HTR-8/SVneo (cell line): ENCODE data around the gene MAGI2.
"Not testable (repeated sequence)": the region's sequence is repeated elsewhere in the genome, so short reads cannot be mapped to it uniquely, and the experiment has no call there.

Source experiments
- DNase-seq: peaks from one replicate; pipeline ENCODE4 v3.0.0; 2011; ENCODE audit warnings: low spot score, mixed read lengths; ENCODE audit not compliant: insufficient read length
- FAIRE-seq: peaks from 2 replicates; lab custom pipeline; 2011; peaks lifted over from hg19 to GRCh38; lab: Jason Lieb, UNC

The MAGI2 gene

DNA sequence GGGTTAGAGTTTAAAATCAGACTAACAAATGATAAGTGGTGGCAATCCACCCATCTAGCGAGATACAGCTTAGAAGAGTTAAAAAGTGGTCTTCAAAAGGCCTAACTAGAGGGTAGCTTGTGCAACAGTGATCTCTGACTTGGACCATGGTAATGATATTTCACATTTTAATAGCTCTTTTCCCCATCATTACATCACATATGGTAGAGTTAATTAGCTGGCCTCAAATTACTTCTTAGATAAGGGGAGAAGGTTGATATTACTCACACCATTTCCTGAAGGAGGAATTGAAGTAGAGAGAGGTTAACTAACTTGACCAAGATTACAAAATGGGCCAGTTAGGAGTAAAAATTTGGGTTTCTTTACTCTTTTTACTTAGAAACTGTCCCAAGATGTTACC, 1431.3 kb downstream of the MAGI2 start:
- FAIRE-seq (no peak), DNase-seq (no peak)

DNA sequence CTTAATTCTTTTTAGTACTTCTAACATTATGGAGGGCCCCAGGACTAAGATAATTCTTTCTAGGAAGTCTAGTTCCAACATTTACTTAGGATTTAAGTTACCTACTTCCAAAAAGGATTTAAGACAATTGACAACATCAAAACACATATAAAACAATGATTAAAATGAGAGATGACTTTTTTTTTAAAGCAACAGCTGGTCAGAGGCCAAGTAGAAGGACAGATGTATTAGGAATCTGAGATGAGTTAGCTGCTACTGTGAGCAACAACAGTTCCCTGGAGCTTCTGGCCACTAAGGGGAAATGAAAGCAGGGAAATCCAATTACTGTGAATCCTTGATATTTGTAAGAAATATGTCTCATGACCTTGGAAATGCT, 1432.6 kb downstream of the MAGI2 start:
- FAIRE-seq (no peak), DNase-seq (no peak)

DNA sequence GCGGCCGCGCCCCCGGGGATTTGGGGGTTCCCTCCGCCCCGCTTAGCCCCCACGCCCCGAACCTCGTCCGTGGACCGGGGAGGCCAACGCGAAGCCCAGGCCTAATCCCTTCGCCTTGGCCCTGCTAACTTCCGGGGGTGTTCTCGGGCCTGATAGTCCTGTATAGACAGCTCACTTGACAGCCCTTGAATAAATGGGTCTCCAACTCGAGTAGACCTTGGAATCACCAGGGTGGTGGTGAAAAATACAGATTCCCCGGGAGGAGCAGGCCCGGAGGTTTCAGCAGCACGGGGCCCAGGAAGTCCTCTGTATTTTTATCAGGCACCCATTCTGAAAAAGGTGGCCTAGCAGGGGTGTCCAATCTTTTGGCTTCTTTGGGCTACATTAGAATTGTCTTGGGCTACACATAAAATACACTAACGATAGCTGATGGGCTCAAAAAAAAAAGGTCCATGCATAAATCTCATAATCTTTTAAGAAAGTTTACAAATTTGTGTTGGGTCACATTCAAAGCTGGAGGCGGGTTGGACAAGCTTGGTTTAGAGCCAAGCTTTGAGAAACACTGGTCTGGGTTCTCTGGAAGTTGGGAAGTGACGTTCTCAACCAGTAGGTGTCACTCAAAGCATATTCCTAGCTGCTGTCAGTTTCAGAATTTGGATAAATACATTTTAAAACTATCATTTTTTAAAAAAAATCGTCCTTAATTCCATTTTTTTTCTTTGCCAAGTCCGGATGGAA, 1433.2 kb downstream of the MAGI2 start:
- DNase-seq, result peak; percentile 62
- no peak for FAIRE-seq

DNA sequence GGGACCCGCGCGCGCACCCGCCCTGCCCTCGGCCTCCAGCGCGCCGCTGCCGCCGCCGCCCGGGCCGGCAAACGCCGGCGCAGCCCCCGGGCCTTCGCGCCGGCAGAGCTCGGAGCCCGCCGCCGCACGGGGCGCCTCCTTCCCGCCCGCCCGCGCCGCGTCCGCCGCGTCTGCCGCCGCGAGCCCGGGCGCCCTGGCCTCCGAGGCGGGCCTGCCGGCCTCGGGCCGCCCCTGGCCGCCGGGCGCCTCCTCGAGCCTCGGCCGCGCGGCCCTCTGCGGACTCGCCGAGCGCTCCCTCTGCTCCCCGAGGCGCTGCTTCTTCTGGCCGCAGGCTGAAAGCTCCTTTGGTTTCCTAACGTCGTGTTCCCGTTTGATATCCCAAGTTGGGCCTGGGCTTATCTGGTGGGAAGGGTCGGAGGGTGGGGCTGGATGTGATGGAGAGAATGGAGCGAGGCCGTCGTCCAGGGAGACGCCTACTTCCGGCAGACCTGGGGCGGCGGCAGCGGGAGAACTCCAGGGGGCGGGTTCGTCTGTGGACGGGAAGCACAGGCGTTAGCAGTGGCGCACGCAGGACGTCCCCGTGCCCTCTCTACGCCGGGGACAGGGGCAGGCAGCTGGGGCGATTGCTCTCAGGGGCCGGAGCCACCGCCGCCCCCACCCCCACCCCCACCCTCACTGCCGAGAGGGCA, 1433.9 kb downstream of the MAGI2 start:
- peak; percentile 48 for FAIRE-seq
- DNase-seq, result peak; percentile 84

DNA sequence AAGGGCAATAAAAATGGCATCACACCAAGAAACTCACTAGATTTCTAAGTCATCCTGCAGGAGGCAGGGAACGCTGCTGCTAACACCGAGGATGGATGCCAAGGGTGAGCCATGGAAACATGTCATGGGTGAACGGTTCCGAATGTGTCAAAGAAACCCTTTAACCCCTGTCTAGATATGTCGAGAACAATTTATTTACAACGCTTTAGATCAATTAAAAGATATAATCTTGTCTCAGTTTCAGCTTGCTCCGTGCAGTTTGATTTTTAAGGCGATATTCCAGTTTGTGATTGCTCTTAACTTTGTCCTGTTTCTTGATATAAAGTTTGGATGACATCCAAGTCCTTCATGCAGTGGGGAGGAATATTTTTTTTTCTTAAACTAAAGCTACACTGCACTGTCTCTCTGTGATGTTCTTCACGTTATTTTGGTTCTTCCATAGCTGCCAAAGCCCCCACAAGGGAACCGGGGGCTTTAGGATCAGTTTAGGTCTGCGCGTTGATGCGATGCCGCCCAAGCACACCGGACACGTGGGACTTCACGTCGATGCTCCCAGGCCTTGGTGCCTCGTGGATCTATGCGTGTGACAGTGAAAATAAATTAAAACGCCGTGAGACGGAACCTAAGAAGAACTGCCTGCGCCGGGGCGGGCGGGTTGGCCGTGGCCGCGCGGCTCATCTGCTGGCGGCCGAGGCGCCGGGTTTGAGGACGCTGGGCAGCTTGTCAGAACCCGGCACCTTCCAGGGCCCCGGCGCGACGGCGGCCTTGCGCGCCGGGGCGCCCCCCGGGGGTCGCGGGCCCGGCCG, 1434.6 kb downstream of the MAGI2 start:
- DNase-seq, result no peak
- no peak for FAIRE-seq

DNA sequence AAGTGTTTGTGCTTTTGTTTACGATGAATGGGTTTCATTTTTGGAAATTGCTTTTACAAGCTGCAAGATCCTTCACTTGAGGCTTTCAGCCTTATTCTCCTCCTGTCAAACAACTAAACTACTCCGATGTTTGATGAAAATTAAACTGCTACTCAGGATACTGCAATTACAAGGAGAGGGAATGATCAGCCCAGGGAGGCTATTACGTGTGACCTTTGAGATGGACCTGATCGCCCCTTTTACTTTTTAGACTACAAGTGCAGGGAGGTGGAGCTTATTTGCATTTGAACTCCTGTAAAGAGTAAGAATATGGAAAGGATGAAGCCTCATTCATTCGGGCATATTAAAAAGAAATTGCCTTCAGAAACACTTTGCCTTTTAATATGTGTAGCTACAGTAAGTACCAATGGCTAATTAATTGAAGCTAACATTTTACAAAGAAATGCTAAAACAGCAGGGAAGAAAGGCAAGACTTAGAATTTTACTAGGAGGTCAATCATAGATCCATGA, 1435.8 kb downstream of the MAGI2 start:
- FAIRE-seq, result no peak
- no peak for DNase-seq

DNA sequence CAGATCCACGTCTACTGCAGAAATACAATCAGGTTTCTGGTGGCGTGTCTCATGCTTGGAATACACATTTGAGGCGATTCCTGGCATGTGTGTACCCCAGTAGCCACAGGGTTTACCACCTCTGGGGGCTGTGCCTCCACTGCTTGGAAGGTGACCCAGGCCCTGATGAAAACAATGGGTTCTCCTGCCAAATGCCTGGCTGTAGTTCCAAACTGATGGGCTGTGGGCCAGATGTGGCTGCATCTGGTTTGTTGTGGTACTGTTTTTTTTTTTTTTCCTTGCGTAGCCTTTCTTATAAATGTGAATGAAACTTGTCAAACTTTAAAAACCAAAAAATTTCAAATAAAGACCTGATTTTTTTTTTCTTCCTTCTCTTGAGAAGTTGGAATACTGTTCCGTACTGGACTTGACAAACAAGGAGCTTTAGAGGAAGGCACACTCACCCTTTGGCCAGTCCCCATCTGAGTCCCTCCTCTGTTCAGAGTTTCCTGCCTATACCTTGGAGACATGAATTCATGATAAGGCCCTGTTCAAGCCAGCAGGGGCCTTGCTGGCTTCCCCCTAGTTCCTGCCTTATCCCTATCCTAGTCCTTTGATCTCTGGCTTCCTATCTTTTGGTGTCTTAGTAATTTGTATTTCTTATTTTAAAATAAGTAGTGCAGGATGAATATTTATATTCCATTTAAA, 1437.8 kb downstream of the MAGI2 start:
- DNase-seq (no peak), FAIRE-seq (no peak)

DNA sequence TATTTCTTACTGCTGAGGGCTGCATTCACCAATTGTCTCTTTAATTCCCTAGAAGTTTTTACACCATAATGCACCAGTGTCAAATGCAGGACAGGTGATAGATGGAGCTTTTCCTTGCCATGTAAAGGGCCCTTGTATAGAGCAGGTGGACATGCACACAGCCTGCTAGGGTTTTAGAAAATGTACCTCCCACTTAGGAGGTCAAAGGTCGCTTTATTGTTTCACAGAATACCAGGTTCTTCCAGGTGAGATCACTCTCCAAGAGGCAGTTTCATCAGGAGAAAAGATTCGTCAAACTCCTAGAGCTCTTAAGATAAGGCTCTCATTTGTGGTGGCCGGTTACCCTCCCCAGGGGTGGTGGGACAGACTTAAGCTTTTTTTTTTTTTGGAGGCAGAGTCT, 1439.1 kb downstream of the MAGI2 start:
- no peak for FAIRE-seq
- DNase-seq, result no peak

DNA sequence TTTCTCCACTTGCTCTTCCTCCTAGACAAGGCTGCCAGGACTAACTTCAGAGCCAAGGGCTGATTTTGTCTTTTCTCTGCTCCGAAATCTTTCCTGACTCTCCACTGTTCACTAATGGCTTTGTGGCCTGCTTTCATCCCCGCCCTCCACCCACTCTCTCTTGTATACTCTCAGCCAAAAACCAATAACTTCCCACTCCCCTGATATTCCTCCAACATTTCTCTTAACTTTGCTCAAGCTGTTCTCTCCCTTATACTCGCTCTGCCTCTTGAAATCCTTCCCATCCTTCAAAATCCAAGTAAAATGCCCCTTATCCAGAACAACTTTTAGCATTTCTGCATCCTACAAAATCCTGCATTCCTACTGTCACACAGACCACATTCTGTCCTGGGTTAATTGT, 1440.1 kb downstream of the MAGI2 start:
- no peak for FAIRE-seq
- DNase-seq, result no peak

DNA sequence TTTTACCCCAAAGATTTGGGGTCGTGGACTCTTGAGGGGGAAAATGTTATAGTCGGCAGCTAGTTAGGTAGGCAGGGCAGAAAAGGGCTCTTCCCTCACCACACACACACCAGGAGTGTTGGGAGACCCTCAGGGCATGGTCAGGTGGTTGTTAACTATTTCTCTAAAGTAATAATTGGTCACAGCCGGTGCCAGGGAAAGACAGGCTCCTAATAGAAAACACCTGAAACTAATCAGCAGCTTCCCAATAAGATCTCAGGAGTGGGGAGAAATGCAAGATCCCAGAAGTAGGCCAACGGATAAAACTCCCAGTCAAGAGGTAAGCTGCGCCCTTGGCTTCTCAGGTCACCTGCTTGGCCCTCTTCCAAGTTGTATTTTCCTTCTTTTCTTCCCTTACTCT, 1441.8 kb downstream of the MAGI2 start:
- FAIRE-seq (no peak), DNase-seq (no peak)

DNA sequence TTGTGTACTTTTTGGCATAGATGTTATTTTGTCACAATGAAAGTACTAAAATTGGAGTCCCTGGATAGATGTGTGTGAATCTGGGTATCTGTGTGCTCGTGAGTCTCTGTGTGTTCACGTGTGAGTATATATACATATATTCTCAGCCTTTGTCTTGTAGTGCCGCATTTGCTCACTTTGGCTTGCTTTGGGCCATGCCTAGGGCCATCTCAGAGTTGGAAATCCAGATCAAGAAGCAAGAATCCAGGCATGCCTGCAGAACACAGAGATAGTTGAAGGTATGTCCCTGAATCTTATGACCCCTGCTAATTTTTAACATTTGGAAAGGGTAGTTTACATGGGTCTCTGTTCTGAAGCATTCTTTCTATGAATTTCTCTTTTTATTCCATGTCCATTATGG, 1446.2 kb downstream of the MAGI2 start:
- FAIRE-seq (no peak), DNase-seq (no peak)

DNA sequence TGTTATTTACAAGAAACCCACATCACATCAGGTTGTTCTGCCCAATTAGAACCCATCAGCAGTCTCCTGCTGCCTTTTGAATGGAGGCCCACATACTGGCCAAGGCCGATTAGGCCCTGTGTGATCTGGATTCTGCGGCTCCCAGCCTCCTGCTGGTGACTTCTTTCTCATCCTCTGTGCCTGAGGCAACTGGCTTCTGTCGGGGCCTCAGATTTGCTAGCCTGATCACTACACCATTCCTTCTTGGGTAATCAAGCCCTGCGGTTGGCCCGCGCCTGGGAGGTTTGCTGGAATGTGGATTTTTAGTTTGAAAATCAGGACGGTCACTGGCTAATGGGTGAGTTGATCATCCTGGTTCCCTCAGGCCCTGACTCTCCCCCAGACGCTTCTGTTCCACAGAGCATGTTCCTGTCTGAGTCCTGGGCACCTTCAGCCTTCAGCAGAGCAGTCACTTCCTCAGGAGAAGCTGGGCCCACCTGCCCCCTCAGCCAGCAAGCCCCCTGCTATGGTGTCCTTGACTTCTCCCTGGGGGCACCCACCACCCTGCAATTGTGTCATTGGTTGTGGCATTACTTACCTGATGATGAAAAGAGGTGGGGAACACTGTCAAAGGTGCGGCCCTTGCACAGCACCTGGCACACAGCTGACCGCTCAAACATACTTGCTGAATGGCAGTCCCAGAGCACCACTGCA, 1447.3 kb downstream of the MAGI2 start:
- FAIRE-seq, result no peak

DNA sequence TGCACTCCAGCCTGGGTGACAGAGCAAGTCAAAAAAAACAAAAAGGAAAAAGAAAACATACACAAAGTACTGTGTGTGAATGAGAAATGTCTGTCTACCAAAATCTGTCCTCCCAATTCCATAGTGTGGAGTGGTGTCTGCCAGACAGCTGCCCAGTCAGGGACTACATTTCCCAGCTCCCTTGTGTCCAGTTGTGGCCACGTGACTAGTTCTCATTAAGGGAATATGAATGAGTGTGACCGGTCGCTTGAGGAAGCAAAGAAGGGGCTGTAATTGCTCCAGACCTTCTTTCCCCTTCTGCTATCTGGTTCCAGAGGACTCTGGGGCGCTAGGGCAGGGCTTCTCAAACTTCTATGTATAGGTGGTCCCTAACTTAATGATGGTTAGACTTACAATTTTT, 1450.8 kb downstream of the MAGI2 start:
- FAIRE-seq, result no peak
- no peak for DNase-seq

More for the DNA sequence above, 1447.3 kb downstream of the MAGI2 start:
- no peak for DNase-seq

DNA sequence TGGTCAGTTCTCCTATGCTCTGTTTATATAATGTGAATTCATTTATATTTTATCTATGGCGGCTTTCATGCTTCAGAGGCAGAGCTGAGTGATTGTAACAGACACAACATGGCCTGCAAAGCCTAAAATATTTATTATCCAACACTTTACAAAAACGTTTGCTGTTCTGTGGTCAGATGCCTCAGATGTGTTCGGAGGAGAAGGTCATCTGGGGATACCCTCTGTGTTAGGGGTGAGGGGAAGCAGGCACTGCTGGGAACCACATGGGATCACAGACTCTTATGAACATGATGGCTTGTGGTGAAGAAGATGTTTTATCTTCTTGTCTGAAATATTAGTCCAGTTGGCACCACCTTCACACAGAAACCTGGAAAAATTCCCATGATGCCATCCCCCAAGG, 1451.4 kb downstream of the MAGI2 start:
- FAIRE-seq (no peak), DNase-seq (no peak)

DNA sequence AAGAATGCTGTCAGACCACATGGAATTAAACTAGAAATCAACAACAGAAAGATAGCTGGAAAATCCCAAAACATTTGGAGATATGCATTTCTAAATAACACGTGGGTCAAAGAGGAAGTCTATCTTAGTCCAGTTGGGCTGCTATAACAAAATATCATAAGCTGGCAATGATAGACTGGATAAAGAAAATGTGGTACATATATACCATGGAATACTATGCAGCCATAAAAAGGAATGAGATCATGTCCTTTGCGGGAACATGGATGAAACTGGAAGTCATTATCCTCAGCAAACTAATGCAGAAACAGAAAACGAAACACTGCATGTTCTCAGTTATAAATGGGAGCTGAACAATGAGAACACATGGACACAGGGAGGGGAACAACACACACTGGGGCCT, 1454.3 kb downstream of the MAGI2 start:
- DNase-seq, FAIRE-seq: not testable (repeated sequence)

DNA sequence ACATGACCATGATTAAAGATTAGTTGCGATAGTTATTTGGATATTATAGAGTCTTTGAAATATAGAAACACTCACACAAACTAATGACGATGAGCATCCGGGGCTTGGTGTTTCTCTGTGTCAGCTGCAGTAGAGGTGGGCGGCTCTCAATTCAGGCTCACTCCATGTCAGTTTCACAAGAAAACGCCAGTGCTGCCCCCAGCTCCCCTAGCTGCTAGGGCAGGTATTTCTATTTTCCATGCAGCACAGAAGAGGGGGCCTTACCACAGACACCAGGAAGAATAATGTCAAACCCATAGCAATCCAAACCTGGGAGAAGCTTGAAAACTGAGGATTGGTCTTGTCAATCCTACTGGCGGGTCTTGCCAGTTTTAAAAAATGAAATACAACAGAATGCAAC, 1457.8 kb downstream of the MAGI2 start:
- FAIRE-seq, result no peak
- DNase-seq, result no peak

DNA sequence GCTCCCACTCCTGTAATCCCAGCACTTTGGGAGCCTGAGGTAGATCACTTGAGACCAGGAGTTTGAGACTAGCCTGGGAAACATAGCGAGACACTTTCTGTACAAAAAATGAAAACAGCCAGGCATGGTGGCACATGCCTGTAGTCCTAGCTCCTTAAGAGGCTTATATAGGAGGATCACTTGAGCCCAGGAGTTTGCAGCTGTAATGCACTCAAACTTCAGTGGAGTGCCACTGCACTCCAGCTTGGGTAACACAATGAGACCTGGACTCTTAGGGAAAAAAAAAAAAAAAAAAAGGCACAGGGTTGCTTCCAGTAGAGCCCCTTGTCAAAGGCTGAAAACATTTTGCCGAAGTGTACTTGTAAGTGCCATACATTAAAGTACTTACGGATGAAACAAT, 1459.6 kb downstream of the MAGI2 start:
- FAIRE-seq, result no peak
- DNase-seq, result no peak

DNA sequence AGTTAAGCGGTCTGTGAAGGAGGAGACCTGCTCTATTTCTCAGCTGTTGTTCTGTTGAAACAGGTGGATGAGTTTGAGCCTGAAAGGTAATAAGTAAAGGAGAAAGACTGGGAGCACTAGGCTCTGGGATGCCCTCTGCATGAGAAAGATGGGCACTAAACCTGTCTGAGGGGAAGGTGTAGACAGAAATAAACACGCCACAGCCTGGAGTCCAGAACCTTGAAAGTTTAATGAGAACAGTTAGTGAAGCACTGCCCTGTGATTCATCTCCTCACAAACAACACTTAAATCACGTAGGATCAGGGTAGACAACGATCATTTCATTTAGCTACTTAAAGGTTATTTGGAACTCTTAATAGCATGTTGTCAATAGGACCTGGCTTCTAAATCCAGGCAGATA, 1461.8 kb downstream of the MAGI2 start:
- DNase-seq (no peak), FAIRE-seq (no peak)

DNA sequence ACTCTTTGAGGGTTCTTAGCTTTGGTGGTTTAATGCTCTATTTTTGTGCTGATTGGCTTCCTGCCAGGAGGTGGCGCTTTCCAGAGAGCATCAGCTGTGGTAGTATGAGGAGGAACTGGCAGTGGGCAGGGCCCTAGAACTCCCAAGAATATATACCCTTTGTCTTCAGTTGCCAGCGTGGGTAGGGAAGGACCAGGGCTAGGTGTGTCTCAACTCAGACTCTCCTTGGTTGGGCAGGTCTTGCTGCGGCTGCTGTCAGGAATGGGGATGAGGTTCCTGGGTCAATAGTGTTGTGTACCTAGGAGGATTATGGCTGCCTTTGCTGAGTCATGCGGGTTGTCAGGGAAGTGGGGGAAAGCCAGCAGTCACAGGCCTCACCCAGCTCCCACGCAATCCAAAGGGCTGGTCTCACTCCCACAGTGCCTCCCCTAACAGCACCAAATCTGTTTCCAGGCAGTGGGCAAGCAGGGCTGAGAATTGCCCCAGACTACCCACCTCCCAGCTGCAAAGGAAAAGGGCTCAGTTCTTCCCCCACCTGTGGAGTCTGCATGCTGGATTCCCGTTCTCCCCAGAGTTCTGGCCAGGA, 1463.4 kb downstream of the MAGI2 start:
- FAIRE-seq (no peak), DNase-seq (no peak)

DNA sequence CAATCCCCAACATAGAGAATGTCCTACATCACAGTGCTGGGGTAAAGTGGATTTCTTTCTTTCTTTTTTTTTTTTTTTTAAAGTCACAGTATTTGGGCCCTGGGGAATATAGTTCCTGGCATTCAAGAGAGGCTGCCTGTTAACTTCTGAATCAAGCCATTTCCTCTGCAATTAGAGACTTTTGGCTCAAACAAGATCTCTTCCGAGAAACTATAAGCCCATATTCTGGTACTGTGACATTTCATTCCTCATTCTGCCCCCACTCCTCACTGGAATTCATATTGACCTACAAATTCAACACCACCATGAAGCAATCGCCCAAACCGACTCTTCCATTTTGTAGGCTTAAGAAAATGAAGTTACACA, 1467.5 kb downstream of the MAGI2 start:
- no peak for FAIRE-seq

More for the DNA sequence above, 1467.5 kb downstream of the MAGI2 start:
- DNase-seq, result no peak
